Neural cell (in vitro differentiated cells): ENCODE measurements around the gene FAM53B. TPM values are rescaled to one million over a fixed set of nuclear protein-coding genes. Genes with fewer than 3 reads are reported as not detected.

Experiments
- H2AFZ ChIP-seq: fragments of 200-600, 300-800 bp; sonication (generic), shearing (Covaris generic); 2 replicates; pipeline ENCODE4 v1.6.0; 2014; ENCODE audit warnings: low read depth, mild to moderate bottlenecking, antibody characterized with exemption, low read length, moderate library complexity
- H3F3A ChIP-seq: fragments of 200-600 bp; shearing (Covaris generic); 2 replicates; pipeline ENCODE4 v1.6.1; 2016; ENCODE audit warnings: mild to moderate bottlenecking, moderate library complexity, mixed read lengths, antibody characterized with exemption, low read length; ENCODE audit not compliant: insufficient read depth, poor library complexity, severe bottlenecking
- H3K27ac ChIP-seq: fragments of 200-600, 300-800 bp; sonication (generic), shearing (Covaris generic); 2 replicates; pipeline ENCODE4 v1.5.1; 2014; ENCODE audit warnings: mild to moderate bottlenecking, low read length, moderate library complexity
- H3K27me3 ChIP-seq: fragments of 300-800, 200-600 bp; sonication (generic), shearing (Covaris generic); 2 replicates; pipeline ENCODE4 v1.6.0; 2014; ENCODE audit warnings: mild to moderate bottlenecking, low read depth, low read length, moderate library complexity; ENCODE audit not compliant: insufficient read depth
- H3K36me3 ChIP-seq: fragments of 300-800, 200-600 bp; sonication (generic), shearing (Covaris generic); 2 replicates; pipeline ENCODE4 v1.5.1; 2014; ENCODE audit warnings: mild to moderate bottlenecking, antibody characterized with exemption, low read length, moderate library complexity; ENCODE audit not compliant: insufficient read depth
- H3K4me2 ChIP-seq: fragments of 300-800, 200-600 bp; sonication (generic), shearing (Covaris generic); 2 replicates; pipeline ENCODE4 v1.6.0; 2014; ENCODE audit warnings: mild to moderate bottlenecking, low read length
- H3K4me3 ChIP-seq: fragments of 300-800, 200-600 bp; sonication (generic), shearing (Covaris generic); 2 replicates; pipeline ENCODE4 v1.5.1; 2014; ENCODE audit warnings: mild to moderate bottlenecking, low read length, moderate library complexity
- H3K79me2 ChIP-seq: fragments of 200-600 bp; shearing (Covaris generic); replicated peaks from 2 replicates; pipeline ENCODE4 v1.6.0; 2014; ENCODE audit warnings: mild to moderate bottlenecking, low read length, moderate library complexity; ENCODE audit not compliant: insufficient read depth
- H3K9ac ChIP-seq: fragments of 300-800, 200-600 bp; sonication (generic), shearing (Covaris generic); 2 replicates; pipeline ENCODE4 v1.6.1; 2016; ENCODE audit warnings: mild to moderate bottlenecking, low read length, mixed read lengths
- H3K9me2 ChIP-seq: fragments of 200-600 bp; shearing (Covaris generic); 2 replicates; pipeline ENCODE4 v1.6.1; 2016; ENCODE audit warnings: mild to moderate bottlenecking, low read length, mixed read lengths; ENCODE audit not compliant: insufficient read depth
- H3K9me3 ChIP-seq: fragments of 200-600, 300-800 bp; sonication (generic), shearing (Covaris generic); 2 replicates; pipeline ENCODE4 v1.6.1; 2016; ENCODE audit warnings: mild to moderate bottlenecking, mixed run types, low read length, moderate library complexity, mixed read lengths
- H4K20me1 ChIP-seq: fragments of 200-600 bp; shearing (Covaris generic); 2 replicates; pipeline ENCODE4 v1.6.1; 2016; ENCODE audit warnings: mild to moderate bottlenecking, mixed run types; ENCODE audit not compliant: insufficient read depth
- CTCF ChIP-seq: fragments of 450-650 bp; IDR thresholded peaks from 2 replicates; pipeline ENCODE4 v1.5.1; 2014; ENCODE audit warnings: antibody characterized with exemption, mild to moderate bottlenecking, moderate library complexity; ENCODE audit not compliant: poor library complexity, severe bottlenecking
- EP300 ChIP-seq: fragments of 450-650 bp; conservative IDR thresholded peaks from 2 replicates; pipeline ENCODE4 v1.6.1; 2014; ENCODE audit warnings: antibody characterized with exemption, mild to moderate bottlenecking, moderate library complexity; ENCODE audit not compliant: poor library complexity, severe bottlenecking
- EZH2 ChIP-seq: fragments of 200-600, 300-800 bp; shearing (Covaris generic), sonication (generic); IDR thresholded peaks from 2 replicates; pipeline ENCODE4 v1.6.1; 2014; ENCODE audit warnings: antibody characterized with exemption, low read length, borderline replicate concordance, mild to moderate bottlenecking; ENCODE audit not compliant: insufficient read depth, poor library complexity, severe bottlenecking
- MXI1 ChIP-seq: fragments of 450-650 bp; conservative IDR thresholded peaks from 2 replicates; pipeline ENCODE4 v1.6.1; 2014; ENCODE audit warnings: antibody characterized with exemption, mild to moderate bottlenecking; ENCODE audit not compliant: poor library complexity, severe bottlenecking
- POLR2AphosphoS5 ChIP-seq: IDR thresholded peaks from 2 replicates; pipeline ENCODE4 v1.6.1; 2012
- RAD21 ChIP-seq: fragments of 450-650 bp; conservative IDR thresholded peaks from 2 replicates; pipeline ENCODE4 v1.6.1; 2014; ENCODE audit warnings: antibody characterized with exemption, mild to moderate bottlenecking, moderate library complexity
- REST ChIP-seq: IDR thresholded peaks from 2 replicates; pipeline ENCODE4 v1.6.1; 2012; ENCODE audit warnings: borderline replicate concordance
- SMC3 ChIP-seq: fragments of 450-650 bp; conservative IDR thresholded peaks from 2 replicates; pipeline ENCODE4 v1.6.1; 2014; ENCODE audit warnings: antibody characterized with exemption, mild to moderate bottlenecking, moderate library complexity; ENCODE audit not compliant: poor library complexity
- TAF1 ChIP-seq: IDR thresholded peaks from 2 replicates; pipeline ENCODE4 v1.6.1; 2012; ENCODE audit warnings: low read depth
- polyA plus RNA-seq: library from polyadenylated mRNA; depleted of rRNA; stranded (reverse); fragments of >200 nt; gene quantifications from 2 replicates; pipeline ENCODE4 v1.2.3, GENCODE V29; 2014

Gene FAM53B
- polyA plus RNA-seq, 1 donor from 2014 or later: 21.8 TPM

GRCh38 chr10:124643330-124644009 lies 100.7 kb downstream of the FAM53B start:
- no peaks in the 10 kb centered on the region for H4K20me1 ChIP-seq
- peak overlapping the region; percentile 49 for H3K9ac ChIP-seq
- peak overlapping the region; percentile 50 for H3K4me2 ChIP-seq
- no peaks in the 10 kb centered on the region for H3K9me2 ChIP-seq
- H2AFZ ChIP-seq: no peak overlapping the region
- peak overlapping the region; percentile 52 for H3K4me3 ChIP-seq
- no peaks in the 10 kb centered on the region for H3F3A ChIP-seq
- no peaks in the 10 kb centered on the region for H3K79me2 ChIP-seq
- no peaks in the 10 kb centered on the region for H3K27me3 ChIP-seq
- peak overlapping the region; percentile 62 for H3K27ac ChIP-seq
- TF ChIP-seq TAF1 (no peak), POLR2AphosphoS5 (peak; percentile 10)
- H3K36me3 ChIP-seq: no peaks in the 10 kb centered on the region
- no peaks in the 10 kb centered on the region for H3K9me3 ChIP-seq

DNA sequence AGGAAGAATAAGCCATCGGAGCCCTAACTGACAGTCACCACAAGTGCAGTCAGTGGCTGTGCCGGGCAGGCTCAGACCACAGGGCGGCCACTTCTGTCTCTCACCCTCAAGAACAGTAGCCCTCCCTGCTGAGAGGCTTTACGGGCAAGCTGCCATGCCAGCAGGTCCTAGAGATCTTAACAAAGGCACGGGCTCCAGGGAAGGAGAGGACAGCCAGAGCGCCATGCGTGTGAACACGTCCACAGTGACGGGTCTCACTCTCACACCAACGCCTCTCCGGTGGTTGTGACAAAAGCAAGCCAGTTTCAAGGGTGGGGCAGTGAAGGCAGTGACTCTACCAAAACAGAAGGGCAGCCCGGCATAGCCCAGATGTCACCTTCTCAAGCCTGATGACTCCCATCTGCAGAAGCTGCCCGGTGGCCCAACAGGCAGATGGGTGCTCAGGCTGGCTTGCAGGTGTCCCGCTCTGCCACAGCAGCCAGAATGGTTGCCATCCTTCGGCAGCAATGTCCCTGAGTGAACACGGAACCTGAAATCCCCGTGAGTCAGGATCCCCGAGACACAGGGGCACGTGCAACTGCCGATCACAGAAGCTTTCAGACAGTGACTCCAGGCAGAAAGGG lies 102.0 kb downstream of the FAM53B start:
- no peaks in the 10 kb centered on the region for H3K36me3 ChIP-seq
- no peaks in the 10 kb centered on the region for H3F3A ChIP-seq
- no peak for TF ChIP-seq RAD21
- TF ChIP-seq MXI1: no peak
- no peak for TF ChIP-seq TAF1
- TF ChIP-seq CTCF: no peak
- no peak for TF ChIP-seq SMC3
- no peak for TF ChIP-seq EZH2
- no peak for TF ChIP-seq POLR2AphosphoS5
- TF ChIP-seq EP300: no peak
- no peak for TF ChIP-seq REST
- no peaks in the 10 kb centered on the region for H3K79me2 ChIP-seq
- no peaks in the 10 kb centered on the region for H4K20me1 ChIP-seq
- H3K9me2 ChIP-seq: no peaks in the 10 kb centered on the region
- peak overlapping the region; percentile 52 for H3K4me3 ChIP-seq
- H3K27ac ChIP-seq: peak overlapping the region; percentile 62
- H3K4me2 ChIP-seq: no peak overlapping the region
- H3K9me3 ChIP-seq: no peaks in the 10 kb centered on the region
- H3K27me3 ChIP-seq: no peaks in the 10 kb centered on the region
- H3K9ac ChIP-seq: peak overlapping the region; percentile 49
- H2AFZ ChIP-seq: no peak overlapping the region
